MM.1S (cell line): Measurements from ENCODE around the gene SPOP.

Experiments used
- DNase-seq: peaks from one replicate; pipeline ENCODE4 v3.0.0-alpha.2; 2015
- H2AFZ ChIP-seq: fragments of 300-600 bp; sonication (generic); 2 replicates; pipeline ENCODE4 v1.6.0; 2016; ENCODE audit warnings: antibody characterized with exemption, low read length
- H3F3A ChIP-seq: fragments of 300-600 bp; sonication (generic); 2 replicates; pipeline ENCODE4 v1.6.1; 2016; ENCODE audit warnings: mild to moderate bottlenecking, antibody characterized with exemption, low read length, moderate library complexity, mixed read lengths; ENCODE audit not compliant: insufficient read depth
- H3K27ac ChIP-seq: fragments of 300-600 bp; sonication (generic); 2 replicates; pipeline ENCODE4 v1.5.1; 2016; ENCODE audit warnings: mild to moderate bottlenecking, low read length
- H3K27me3 ChIP-seq: fragments of 300-600 bp; sonication (generic); replicated peaks from 2 replicates; pipeline ENCODE4 v1.6.0; 2016; ENCODE audit warnings: low read length; ENCODE audit not compliant: insufficient read depth
- H3K36me3 ChIP-seq: fragments of 300-600 bp; sonication (generic); replicated peaks from 2 replicates; pipeline ENCODE4 v1.6.1; 2016; ENCODE audit warnings: mild to moderate bottlenecking, low read length, mixed read lengths; ENCODE audit not compliant: insufficient read depth
- H3K4me1 ChIP-seq: fragments of 300-600 bp; sonication (generic); 2 replicates; pipeline ENCODE4 v1.6.1; 2016; ENCODE audit warnings: low read length, mixed read lengths
- H3K4me2 ChIP-seq: fragments of 300-600 bp; sonication (generic); 2 replicates; pipeline ENCODE4 v1.6.0; 2016; ENCODE audit warnings: low read depth, low read length
- H3K4me3 ChIP-seq: fragments of 300-600 bp; sonication (generic); 2 replicates; pipeline ENCODE4 v1.5.1; 2016; ENCODE audit warnings: low read length, mixed read lengths
- H3K79me2 ChIP-seq: fragments of 300-600 bp; sonication (generic); 2 replicates; pipeline ENCODE4 v1.6.1; 2016; ENCODE audit warnings: mixed run types, low read length, mixed read lengths
- H3K9ac ChIP-seq: fragments of 300-600 bp; sonication (generic); 2 replicates; pipeline ENCODE4 v1.6.1; 2016; ENCODE audit warnings: low read length, mixed read lengths
- H3K9me2 ChIP-seq: fragments of 300-600 bp; sonication (generic); replicated peaks from 2 replicates; pipeline ENCODE4 v1.6.1; 2016; ENCODE audit warnings: mild to moderate bottlenecking, low read length, mixed read lengths; ENCODE audit not compliant: insufficient read depth
- H3K9me3 ChIP-seq: fragments of 300-600 bp; sonication (generic); replicated peaks from 2 replicates; pipeline ENCODE4 v1.6.1; 2016; ENCODE audit warnings: mild to moderate bottlenecking, low read length, mixed read lengths; ENCODE audit not compliant: insufficient read depth
- H4K20me1 ChIP-seq: fragments of 300-600 bp; sonication (generic); 2 replicates; pipeline ENCODE4 v1.6.1; 2016; ENCODE audit warnings: mild to moderate bottlenecking, low read length, moderate library complexity, mixed read lengths; ENCODE audit not compliant: insufficient read depth
- EZH2 ChIP-seq: fragments of 300-600 bp; sonication (generic); optimal IDR thresholded peaks from 2 replicates; pipeline ENCODE3; 2017; ENCODE audit warnings: low read depth, mild to moderate bottlenecking, antibody characterized with exemption, low read length, mixed read lengths
- EZH2phosphoT487 ChIP-seq: fragments of 300-600 bp; sonication (generic); IDR thresholded peaks from 2 replicates; pipeline ENCODE4 v1.6.1; 2018; ENCODE audit warnings: antibody characterized with exemption, low read length
- TF ChIP-seq, protein P1 (sequence below): fragments of 300-600 bp; sonication (generic); IDR thresholded peaks from 2 replicates; pipeline ENCODE4 v1.5.1; 2016; ENCODE audit warnings: antibody characterized with exemption, low read length, mixed read lengths

SPOP gene

DNA sequence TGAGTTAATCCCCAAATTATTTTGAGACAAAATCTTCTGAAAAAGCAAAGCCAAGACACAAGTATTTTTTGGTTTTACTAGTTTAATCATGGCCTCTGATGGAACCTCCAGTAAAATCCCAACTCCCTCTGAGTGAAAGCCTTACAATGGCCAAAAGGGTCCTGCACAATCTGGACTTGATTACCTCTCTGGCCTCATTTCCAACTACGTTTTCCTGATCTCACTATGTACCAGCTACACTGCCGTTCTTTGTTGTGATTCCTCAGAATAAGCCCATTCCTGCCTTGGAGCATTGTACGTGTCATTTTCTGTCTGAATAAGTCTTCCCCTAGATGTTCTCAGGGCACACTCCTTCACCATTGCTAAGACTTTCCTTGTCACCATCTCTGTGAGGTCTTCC is 37.3 kb downstream of the SPOP start:
- Histone ChIP-seq H3K9me2 (no peaks in the 10 kb centered on the region), H3K36me3 (no peaks in the 10 kb centered on the region), H3K27ac (no peak overlapping the region), H3K27me3 (no peaks in the 10 kb centered on the region), H4K20me1 (no peaks in the 10 kb centered on the region), H3K9me3 (no peaks in the 10 kb centered on the region), H3K4me1 (peaks cover 13% of the 10 kb centered on the region), H3K4me3 (no peak overlapping the region), H3K9ac (no peak overlapping the region), H3F3A (peaks cover 5% of the 10 kb centered on the region), H3K79me2 (peaks cover 94% of the 10 kb centered on the region), H2AFZ (no peak overlapping the region), H3K4me2 (no peak overlapping the region)
- no peak for DNase-seq
- no peak for TF ChIP-seq EZH2phosphoT487
- no peak for TF ChIP-seq EZH2
- TF ChIP-seq, protein P1, sequence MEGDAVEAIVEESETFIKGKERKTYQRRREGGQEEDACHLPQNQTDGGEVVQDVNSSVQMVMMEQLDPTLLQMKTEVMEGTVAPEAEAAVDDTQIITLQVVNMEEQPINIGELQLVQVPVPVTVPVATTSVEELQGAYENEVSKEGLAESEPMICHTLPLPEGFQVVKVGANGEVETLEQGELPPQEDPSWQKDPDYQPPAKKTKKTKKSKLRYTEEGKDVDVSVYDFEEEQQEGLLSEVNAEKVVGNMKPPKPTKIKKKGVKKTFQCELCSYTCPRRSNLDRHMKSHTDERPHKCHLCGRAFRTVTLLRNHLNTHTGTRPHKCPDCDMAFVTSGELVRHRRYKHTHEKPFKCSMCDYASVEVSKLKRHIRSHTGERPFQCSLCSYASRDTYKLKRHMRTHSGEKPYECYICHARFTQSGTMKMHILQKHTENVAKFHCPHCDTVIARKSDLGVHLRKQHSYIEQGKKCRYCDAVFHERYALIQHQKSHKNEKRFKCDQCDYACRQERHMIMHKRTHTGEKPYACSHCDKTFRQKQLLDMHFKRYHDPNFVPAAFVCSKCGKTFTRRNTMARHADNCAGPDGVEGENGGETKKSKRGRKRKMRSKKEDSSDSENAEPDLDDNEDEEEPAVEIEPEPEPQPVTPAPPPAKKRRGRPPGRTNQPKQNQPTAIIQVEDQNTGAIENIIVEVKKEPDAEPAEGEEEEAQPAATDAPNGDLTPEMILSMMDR = no peak

DNA sequence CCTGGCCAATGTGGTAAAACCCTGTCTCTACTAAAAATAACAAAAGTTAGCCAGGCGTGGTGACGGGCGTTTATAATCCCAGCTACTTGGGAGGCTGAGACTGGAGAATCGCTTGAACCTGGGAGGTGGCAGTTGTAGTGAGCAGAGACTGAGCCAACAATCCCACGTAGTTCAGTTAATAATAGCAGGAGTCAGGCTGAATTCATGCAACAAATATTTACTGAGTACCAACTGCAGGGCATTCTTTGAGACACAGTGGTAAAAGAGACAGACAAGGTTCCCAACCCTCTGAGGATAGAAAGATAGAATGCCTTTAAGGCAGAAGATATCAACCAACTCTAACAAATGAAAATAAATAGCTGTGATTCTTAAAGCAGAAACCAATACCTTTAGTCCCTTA is 39.1 kb downstream of the SPOP start:
- Histone ChIP-seq H3K27me3 (no peaks in the 10 kb centered on the region), H2AFZ (no peak overlapping the region), H3K9me3 (no peaks in the 10 kb centered on the region), H3K4me2 (no peak overlapping the region), H3K27ac (no peak overlapping the region), H3F3A (no peaks in the 10 kb centered on the region), H3K36me3 (no peaks in the 10 kb centered on the region), H3K9me2 (no peaks in the 10 kb centered on the region), H3K79me2 (peaks cover 87% of the 10 kb centered on the region), H3K4me3 (no peak overlapping the region), H3K4me1 (no peaks in the 10 kb centered on the region), H3K9ac (no peak overlapping the region), H4K20me1 (no peaks in the 10 kb centered on the region)
- TF ChIP-seq EZH2 (no peak), EZH2phosphoT487 (no peak)
- DNase-seq = no peak

DNA sequence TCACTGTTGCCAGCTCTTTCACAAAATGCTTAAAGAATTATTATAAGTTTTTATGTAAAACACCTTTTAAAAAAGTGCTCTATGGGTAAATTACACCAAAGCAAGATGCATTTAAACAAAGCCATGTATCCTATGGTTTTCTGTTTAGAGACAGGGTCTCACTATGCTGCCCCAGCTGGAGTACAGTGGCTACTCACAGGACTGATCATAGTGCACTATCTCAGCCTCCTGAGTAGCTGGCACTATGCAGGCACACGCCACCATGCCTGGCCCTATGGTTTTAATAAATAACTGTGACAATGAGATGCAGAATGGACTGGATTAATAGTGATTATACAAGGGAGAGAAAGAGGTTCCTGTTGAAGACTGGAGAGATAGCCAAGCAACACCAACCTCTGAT is 40.2 kb downstream of the SPOP start:
- no peak for DNase-seq
- no peak overlapping the region for H3K9ac ChIP-seq
- H3K27me3 ChIP-seq = no peaks in the 10 kb centered on the region
- H4K20me1 ChIP-seq = no peaks in the 10 kb centered on the region
- no peaks in the 10 kb centered on the region for H3K4me1 ChIP-seq
- no peaks in the 10 kb centered on the region for H3K9me2 ChIP-seq
- no peak overlapping the region for H2AFZ ChIP-seq
- H3K9me3 ChIP-seq = no peaks in the 10 kb centered on the region
- no peaks in the 10 kb centered on the region for H3F3A ChIP-seq
- peaks cover 87% of the 10 kb centered on the region for H3K79me2 ChIP-seq
- H3K4me2 ChIP-seq = no peak overlapping the region
- H3K4me3 ChIP-seq = no peak overlapping the region
- H3K36me3 ChIP-seq = no peaks in the 10 kb centered on the region
- H3K27ac ChIP-seq = no peak overlapping the region
- no peak for TF ChIP-seq EZH2
- no peak for TF ChIP-seq EZH2phosphoT487

- H2AFZ ChIP-seq = no peak overlapping the region
- peaks cover 84% of the 10 kb centered on the region for H3K79me2 ChIP-seq
- H3K9me2 ChIP-seq = no peaks in the 10 kb centered on the region
- TF ChIP-seq EZH2phosphoT487 = no peak
- no peaks in the 10 kb centered on the region for H4K20me1 ChIP-seq
- no peak overlapping the region for H3K4me2 ChIP-seq
- no peak for DNase-seq
- no peaks in the 10 kb centered on the region for H3K36me3 ChIP-seq
- no peak overlapping the region for H3K9ac ChIP-seq
- no peaks in the 10 kb centered on the region for H3K27me3 ChIP-seq
- no peaks in the 10 kb centered on the region for H3F3A ChIP-seq
- H3K9me3 ChIP-seq = no peaks in the 10 kb centered on the region
- H3K4me3 ChIP-seq = no peak overlapping the region
- no peak overlapping the region for H3K27ac ChIP-seq
- no peaks in the 10 kb centered on the region for H3K4me1 ChIP-seq
These were observed 40.8 kb downstream of the SPOP start for GRCh38 chr17:49637050-49637449.

DNA sequence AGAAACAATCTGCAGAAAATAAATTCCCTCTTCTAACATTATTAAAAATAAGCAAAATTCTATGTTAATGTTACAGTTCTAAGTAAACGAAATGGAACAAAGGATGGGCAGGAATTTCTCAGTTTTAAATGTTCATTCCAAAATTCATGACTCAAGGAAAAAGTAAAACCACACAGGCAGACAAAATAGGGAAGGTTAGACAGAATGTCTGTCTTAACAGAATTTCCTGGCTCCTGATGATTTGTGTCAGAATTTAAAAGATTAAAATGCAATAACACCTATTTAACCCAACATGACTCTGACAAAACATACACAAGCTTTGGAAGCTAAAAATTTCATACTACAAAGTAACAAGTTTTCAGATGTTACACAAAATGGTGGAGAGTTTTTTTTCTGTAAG is 42.8 kb downstream of the SPOP start:
- Histone ChIP-seq H3K4me3 (no peak overlapping the region), H3K79me2 (peaks cover 85% of the 10 kb centered on the region), H3K9ac (no peak overlapping the region), H2AFZ (no peak overlapping the region), H3K4me1 (no peaks in the 10 kb centered on the region), H3F3A (no peaks in the 10 kb centered on the region), H3K36me3 (no peaks in the 10 kb centered on the region), H3K27ac (no peak overlapping the region), H3K9me3 (no peaks in the 10 kb centered on the region), H4K20me1 (no peaks in the 10 kb centered on the region), H3K4me2 (no peak overlapping the region), H3K9me2 (no peaks in the 10 kb centered on the region), H3K27me3 (no peaks in the 10 kb centered on the region)
- DNase-seq = no peak
- TF ChIP-seq, protein P1 = no peak
- TF ChIP-seq EZH2 (no peak), EZH2phosphoT487 (no peak)
